Transverse colon (tissue), 4 donors: ENCODE results near the gene FAM241B. TPM values are rescaled to one million over a fixed set of nuclear protein-coding genes. Genes with fewer than 3 reads are reported as not detected.
A peak's percentile ranks its signal among the peaks of the same experiment; 100 is the strongest.

Source experiments
- DNase-seq: peaks from one replicate; pipeline ENCODE4 v3.0.0-alpha.2; 2019
- H3K27ac ChIP-seq, 4 donors: fragments of 200-600 bp; sonication (generic); 2 replicates each; pipeline ENCODE4 v1.5.1; 2016 to 2018; ENCODE audit warnings: inconsistent platforms in 4 of 4
- H3K27me3 ChIP-seq: fragments of 200-600 bp; sonication (generic); 2 replicates; pipeline ENCODE4 v1.5.1; 2017; ENCODE audit warnings: inconsistent platforms
- H3K36me3 ChIP-seq, 4 donors: fragments of 200-600 bp; sonication (generic); 2 replicates each; pipeline ENCODE4 v1.5.1; 2017 to 2019; ENCODE audit warnings: inconsistent platforms in 4 of 4
- H3K4me1 ChIP-seq, 4 donors: fragments of 200-600 bp; sonication (generic); 2 replicates each; pipeline ENCODE4 v1.5.1; 2017 to 2020; ENCODE audit warnings: inconsistent platforms in 4 of 4
- H3K4me3 ChIP-seq, 4 donors: fragments of 200-600 bp; sonication (generic); 1 replicate in 1 of 4; 2 replicates in 3 of 4; pipeline versions ENCODE4 v1.5.1 to v1.6.1; 2017 to 2019; ENCODE audit warnings: inconsistent platforms in 4 of 4
- H3K9me3 ChIP-seq, 2 donors: fragments of 200-600 bp; sonication (generic); 2 replicates each; pipeline ENCODE4 v1.5.1; 2017 to 2019; ENCODE audit warnings: inconsistent platforms in 2 of 2
- EP300 ChIP-seq: sonication (generic); formaldehyde crosslinking; IDR thresholded peaks from one replicate; pipeline ENCODE4 v1.6.1; 2017; ENCODE audit warnings: antibody characterized with exemption, low read depth
- POLR2A ChIP-seq: fragments of 450-650 bp; IDR thresholded peaks from one replicate; pipeline ENCODE4 v1.6.1; 2016; ENCODE audit warnings: antibody characterized with exemption, mild to moderate bottlenecking, moderate library complexity
- POLR2AphosphoS5 ChIP-seq, 3 donors: sonication (generic); formaldehyde crosslinking; IDR thresholded peaks; one replicate each; pipeline ENCODE4 v1.6.1; 2016; ENCODE audit warnings: antibody characterized with exemption in 3 of 3
- WGBS, 2 donors: methylation state at CpG; one replicate each; pipeline ENCODE4 v1.1.5; 2018; ENCODE audit warnings: low coverage in 1 of 2; 5-methylcytosine and 5-hydroxymethylcytosine counted together
- in situ Hi-C, 4 donors: fragments of 200-750 bp; cut with MboI; loops; one replicate each; pipeline versions ENCODE4 v1.15.0 to v1.15.1; 2017; ENCODE audit warnings: low sequenced_read_pairs in 3 of 4, low pct_ligation_motif_present in 1 of 4, low pct_unique_long_range_greater_than_20kb in 1 of 4
- intact Hi-C: fragments of 100-400 bp; cut with DNase I; formaldehyde crosslinking; loops from one replicate; pipeline ENCODE4 v1.15.1; 2023; ENCODE audit warnings: low total_unique reads
- total RNA-seq, 4 donors: library from RNA; depleted of rRNA; stranded (reverse); fragments of >200 nt; gene quantifications; one replicate each; pipeline ENCODE4 v1.1.0, GENCODE V29; 2016
- TF ChIP-seq, protein P1 (sequence below), 5 experiments: fragments of 200-600 bp in 3 of 5; fragments of 450-650 bp in 2 of 5; sonication (generic) in 3 of 5; IDR thresholded peaks; 1 replicate in 2 of 5; 2 replicates in 3 of 5; pipeline ENCODE4 v1.5.1; 2016 to 2017; ENCODE audit warnings: antibody characterized with exemption in 5 of 5, inconsistent platforms in 3 of 5, mild to moderate bottlenecking in 2 of 5, moderate library complexity in 1 of 5

Gene FAM241B
- total RNA-seq, 4 donors from 2014 or later = 0.95 to 1.4 TPM; not detected in 2

DNA sequence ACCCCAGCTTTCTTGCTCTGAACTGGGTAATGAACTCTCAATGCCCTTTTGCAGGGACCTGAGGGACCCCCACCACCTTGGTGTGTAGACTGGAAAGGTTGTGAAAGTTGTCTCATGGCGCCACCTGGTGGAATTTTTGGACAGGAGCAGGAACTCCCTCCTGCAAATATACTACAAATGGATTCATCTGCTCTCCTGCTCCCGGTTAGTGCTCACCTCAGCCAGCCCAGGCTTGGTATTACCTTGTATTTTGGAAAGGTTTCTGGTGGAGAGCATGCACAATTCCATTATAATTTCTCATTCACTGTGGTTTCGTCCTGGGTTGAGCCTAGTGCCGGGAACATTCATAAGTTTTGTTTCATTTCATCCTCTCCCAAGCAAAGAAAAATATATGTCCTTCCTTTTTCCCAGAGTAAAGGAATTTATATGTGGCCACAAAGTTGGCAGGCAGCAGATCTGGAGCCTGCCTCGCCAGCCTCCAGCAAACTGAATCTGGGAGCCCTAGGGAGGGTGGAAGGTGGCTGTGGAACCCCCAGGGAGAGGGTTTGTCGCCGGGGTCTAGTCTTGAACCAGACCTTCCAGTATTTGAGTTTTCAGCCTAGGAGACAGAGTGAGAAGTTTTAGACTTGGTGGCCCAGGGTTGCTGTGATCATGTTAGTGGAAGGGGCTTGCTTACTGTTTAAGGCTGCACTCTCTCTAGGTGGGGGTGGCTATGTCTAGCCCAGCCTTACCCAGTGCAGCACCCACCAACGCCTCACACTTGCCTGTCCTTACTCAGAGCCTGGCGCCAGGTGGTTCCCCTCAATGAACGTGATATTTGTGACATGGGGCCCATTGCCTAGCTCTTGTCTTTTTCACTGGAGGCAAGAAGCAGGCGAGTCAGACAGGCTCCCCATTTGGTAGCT lies 9.5 kb downstream of the FAM241B start:
- H3K36me3 ChIP-seq = no peaks in the 10 kb centered on the region
- peaks cover 8% of the 10 kb centered on the region for H3K27me3 ChIP-seq
- WGBS, 2 donors = 9 to 43% methylated on average over 5 to 11 of the region's 11 CpGs
- no peaks in the 10 kb centered on the region for H3K4me1 ChIP-seq
- H3K27ac ChIP-seq = no peak overlapping the region
- no peak overlapping the region for H3K4me3 ChIP-seq
- no peaks in the 10 kb centered on the region for H3K9me3 ChIP-seq
- DNase-seq = peak; percentile 65
- in situ Hi-C loops (loop anchor here (5.0 to 25.0 kb wide), 7 partner anchors 122 to 402 kb away; partner anchors contain the start of gene TACR2 (in 3 of the 4)), intact Hi-C loops (loop anchor here (5.0 kb wide), 2 partner anchors 122 to 278 kb away; no protein-coding TSS in a partner anchor)
- TF ChIP-seq POLR2AphosphoS5 (IDR thresholded peaks at IDR 0.05) = no peak
- TF ChIP-seq, protein P1, sequence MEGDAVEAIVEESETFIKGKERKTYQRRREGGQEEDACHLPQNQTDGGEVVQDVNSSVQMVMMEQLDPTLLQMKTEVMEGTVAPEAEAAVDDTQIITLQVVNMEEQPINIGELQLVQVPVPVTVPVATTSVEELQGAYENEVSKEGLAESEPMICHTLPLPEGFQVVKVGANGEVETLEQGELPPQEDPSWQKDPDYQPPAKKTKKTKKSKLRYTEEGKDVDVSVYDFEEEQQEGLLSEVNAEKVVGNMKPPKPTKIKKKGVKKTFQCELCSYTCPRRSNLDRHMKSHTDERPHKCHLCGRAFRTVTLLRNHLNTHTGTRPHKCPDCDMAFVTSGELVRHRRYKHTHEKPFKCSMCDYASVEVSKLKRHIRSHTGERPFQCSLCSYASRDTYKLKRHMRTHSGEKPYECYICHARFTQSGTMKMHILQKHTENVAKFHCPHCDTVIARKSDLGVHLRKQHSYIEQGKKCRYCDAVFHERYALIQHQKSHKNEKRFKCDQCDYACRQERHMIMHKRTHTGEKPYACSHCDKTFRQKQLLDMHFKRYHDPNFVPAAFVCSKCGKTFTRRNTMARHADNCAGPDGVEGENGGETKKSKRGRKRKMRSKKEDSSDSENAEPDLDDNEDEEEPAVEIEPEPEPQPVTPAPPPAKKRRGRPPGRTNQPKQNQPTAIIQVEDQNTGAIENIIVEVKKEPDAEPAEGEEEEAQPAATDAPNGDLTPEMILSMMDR (IDR thresholded peaks at IDR 0.05) = peak; percentile 83 to 88 (median 86)
- TF ChIP-seq EP300 = no peak

DNA sequence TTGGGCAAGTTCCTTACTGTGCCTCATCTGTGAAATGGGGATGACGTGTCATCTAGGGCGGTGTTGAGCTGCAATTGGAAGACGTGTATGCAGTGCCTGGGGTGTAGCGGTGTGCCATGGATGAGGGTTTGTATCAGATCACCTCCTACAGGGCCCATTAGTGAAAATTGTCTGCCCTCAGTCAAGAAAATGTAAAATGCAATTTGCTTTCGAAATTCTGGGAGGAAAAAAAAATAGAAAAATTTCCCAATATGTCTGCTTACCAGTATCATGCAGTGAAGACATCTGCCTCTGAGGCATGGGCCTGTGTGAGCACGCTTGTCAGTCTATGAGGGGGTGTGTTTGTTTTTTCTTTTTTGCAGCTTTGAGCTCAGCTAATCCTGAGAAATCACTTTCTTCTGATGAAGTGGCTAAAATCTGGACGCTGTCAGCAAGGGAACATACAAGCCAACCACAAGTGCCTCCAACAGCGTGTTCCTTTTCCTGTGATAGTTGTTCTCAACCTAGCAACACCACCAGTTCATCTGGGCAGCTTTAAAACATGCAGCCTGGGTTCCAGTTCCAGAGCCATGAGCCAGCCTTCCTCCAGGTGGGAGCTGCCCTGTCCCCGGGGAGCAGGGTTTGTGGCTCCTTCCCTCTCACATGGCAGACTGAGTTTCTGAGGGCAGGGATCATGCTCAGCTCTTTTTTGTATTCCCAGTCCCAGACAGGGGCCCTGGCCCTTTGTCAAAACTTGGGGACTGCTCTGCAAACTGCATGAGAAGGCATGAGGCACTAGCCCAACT lies 10.3 kb downstream of the FAM241B start:
- Histone ChIP-seq H3K27me3 (peaks cover 8% of the 10 kb centered on the region), H3K4me1 (no peaks in the 10 kb centered on the region), H3K9me3 (no peaks in the 10 kb centered on the region), H3K36me3 (no peaks in the 10 kb centered on the region), H3K27ac (no peak overlapping the region), H3K4me3 (no peak overlapping the region)
- intact Hi-C loops (loop anchor here (5.0 kb wide), 1 partner anchor 277 kb away; no protein-coding TSS in a partner anchor), in situ Hi-C loops (loop anchor here in 3 of 4 donors (25.0 kb wide), 4 partner anchors 128 to 403 kb away; partner anchors contain the start of gene TACR2 (in 2 of the 3))
- WGBS, 2 donors = 49 to 65% methylated on average over 3 to 9 of the region's 9 CpGs
- TF ChIP-seq, protein P1 (IDR thresholded peaks at IDR 0.05) = no peak
- no peak for TF ChIP-seq EP300
- TF ChIP-seq POLR2A = no peak
- no peak for TF ChIP-seq POLR2AphosphoS5 (IDR thresholded peaks at IDR 0.05)
- no peak for DNase-seq

DNA sequence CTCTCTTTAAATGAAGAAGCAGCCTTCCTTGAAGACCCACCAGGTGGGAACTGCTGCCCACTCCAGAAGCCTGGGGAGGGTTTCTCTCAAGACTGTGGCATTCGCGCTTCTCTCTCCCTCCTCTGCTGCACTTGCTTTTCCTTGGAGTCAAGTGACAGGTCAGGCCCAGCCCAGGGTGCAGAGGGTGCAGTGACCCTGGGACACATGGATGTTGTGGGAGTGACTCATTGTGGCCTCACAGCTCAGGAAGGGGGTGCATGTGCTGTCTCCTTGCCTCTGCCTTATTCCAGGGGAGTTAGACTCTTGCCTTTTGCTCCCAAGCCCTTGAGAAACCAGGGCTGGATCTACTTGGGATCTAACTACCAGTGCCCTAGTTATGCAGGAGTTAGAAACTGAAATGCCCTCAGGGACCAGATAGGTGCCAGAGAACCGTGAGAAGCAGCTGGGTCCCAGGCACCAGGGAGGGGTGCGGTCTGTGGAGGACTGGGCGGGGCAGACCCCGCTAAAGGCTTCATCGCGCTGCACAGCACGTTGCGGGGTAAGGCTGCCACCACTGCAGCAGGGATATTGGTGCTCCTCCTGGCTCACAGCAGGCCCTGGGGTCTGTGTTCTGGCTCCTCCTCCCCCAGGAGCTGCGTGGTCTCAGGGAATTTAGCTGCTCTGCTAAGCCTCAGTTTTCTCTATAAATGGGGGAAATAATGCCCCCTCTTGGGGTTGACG lies 11.4 kb downstream of the FAM241B start:
- H3K36me3 ChIP-seq = no peaks in the 10 kb centered on the region
- peaks cover 8% of the 10 kb centered on the region for H3K27me3 ChIP-seq
- intact Hi-C loops (loop anchor here (5.0 kb wide), 1 partner anchor 276 kb away; no protein-coding TSS in a partner anchor), in situ Hi-C loops (loop anchor here in 3 of 4 donors (25.0 kb wide), 4 partner anchors 129 to 404 kb away; partner anchors contain the start of gene TACR2 (in 2 of the 3))
- H3K4me1 ChIP-seq = no peaks in the 10 kb centered on the region
- no peak overlapping the region for H3K4me3 ChIP-seq
- 33 to 75% methylated on average over 1 to 12 of the region's 12 CpGs for WGBS, 2 donors
- no peak overlapping the region for H3K27ac ChIP-seq
- no peak for DNase-seq
- no peaks in the 10 kb centered on the region for H3K9me3 ChIP-seq
- TF ChIP-seq POLR2A (no peak), POLR2AphosphoS5 (IDR thresholded peaks at IDR 0.05) (no peak), EP300 (no peak)
- TF ChIP-seq, protein P1 (IDR thresholded peaks at IDR 0.05) = no peak
